ENCODE results near the gene PITPNC1. TPM values are rescaled to one million over a fixed set of nuclear protein-coding genes. Genes with fewer than 3 reads are reported as not detected.

Gene PITPNC1
- total RNA-seq, 1 experiment from 2014 or later, result 34.5 TPM

DNA sequence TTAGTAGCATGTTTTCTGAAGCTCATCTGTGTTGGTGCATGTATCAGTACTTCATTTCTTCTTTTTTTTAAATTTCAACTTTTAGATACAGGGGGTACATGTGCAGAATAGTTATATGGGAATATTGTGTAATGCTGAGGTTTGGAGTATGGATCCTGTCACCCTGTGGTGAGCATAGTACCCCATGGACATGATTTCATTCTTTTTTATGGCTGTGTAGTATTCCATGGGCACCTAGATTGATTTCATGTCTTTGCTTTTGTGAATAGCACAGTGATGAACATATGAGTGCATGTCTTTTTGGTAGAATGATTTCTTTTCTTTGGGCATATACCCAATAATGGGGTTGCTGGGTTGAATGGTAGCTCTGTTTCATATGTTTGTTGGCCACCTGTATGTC lies 285.6 kb downstream of the PITPNC1 start:
- no peak for DNase-seq (ENCODE audit: extremely low read depth, low read depth)

- DNase-seq (ENCODE audit: extremely low read depth, low read depth), result no peak
Observed at GRCh38 chr17:67663457-67663856, 286.4 kb downstream of the PITPNC1 start.

DNA sequence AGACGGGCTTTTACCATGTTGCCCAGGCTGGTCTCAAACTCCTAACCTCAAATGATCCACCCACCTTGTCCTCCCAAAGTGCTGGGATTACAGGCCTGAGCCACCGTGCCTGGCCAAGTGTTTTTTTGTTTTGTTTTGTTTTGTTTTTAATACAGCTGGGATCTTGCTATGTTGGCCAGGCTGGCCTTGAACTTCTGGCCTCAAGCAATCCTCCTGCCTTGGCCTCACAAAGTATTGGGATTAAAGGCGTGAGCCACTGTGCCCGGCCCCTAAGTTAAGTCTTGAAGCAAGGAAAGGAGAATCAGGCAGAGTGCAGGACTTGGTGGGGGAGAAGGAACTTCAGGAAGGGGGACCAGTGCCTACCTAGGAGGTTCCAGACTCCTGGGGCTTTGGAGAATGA lies 288.9 kb downstream of the PITPNC1 start:
- DNase-seq (ENCODE audit: extremely low read depth, low read depth), result no peak

DNA sequence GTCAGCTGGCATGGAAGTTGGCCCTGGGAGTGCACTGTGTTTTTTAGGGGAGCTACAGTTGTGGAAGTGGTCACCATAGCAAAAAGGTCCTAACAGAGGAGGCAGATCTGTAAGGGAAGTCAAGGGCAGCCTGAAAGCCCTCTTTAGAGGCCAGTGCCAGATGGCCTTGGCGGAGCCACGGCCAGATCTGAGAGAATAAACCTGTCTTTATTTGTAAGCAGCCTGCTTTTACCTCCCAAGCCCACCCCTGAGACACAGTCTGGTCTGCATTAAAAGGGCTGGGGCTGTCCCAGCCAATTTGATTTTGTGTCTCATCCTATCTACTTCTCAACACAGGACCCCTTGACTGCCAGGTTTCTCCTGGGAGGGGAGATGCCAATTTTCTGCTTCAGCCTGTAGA lies 289.6 kb downstream of the PITPNC1 start:
- no peak for DNase-seq (ENCODE audit: extremely low read depth, low read depth)

DNA sequence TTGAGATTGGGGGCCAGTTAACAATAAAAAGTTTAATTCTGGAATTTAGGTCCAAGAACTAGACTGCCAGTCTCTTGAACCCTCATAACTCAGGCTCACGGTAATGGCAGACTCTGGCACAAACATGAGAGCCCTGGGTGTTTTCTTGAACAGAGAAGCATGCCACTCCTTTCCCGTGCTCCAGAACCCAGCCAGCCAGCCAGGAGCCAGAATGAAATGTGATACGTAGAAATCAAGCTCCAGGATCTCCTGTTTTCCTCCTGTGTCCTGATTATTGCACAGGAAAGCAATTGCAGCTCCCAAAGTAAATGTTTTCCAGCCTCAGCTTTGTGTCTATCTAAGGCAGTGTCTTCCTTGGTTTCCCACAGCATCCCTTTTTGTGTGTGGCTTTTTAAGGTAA lies 294.4 kb downstream of the PITPNC1 start:
- no peak for DNase-seq (ENCODE audit: extremely low read depth, low read depth)

DNA sequence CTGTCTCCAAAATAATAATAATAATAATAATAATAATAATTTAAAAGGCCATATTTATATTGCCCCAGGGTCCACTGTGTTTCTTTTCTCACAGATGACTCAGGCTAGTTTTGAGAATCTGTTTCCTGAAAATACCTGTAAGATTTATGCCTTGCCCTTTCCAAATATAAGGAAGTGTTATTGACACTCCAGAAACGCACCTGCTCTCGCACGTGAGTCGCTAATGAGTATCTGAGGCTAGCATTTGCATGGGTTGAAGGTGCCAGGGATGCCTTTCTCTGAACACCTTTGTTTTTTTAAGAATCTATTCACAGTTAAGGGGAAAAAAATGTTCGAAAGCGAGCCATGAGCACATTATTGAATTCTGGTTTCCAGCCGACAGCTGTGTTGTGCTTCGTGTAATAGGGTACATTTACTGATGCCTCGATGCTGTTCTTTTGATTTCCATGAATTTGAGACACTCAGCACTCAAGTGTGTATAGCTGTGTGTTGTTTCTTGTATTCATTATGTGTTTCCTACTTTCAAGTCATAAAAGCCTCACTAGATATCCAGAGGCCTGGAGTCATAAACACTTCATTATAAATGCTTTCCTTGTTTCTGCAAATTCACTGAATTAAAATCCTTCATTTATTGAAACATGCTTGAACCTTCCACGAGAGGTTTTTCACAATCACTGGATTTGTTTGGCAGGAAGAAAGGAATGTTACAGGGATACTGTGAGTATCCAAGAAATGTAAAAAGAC lies 295.7 kb downstream of the PITPNC1 start:
- DNase-seq (ENCODE audit: extremely low read depth, low read depth), result no peak

GRCh38 chr17:67675481-67675880 lies 298.4 kb downstream of the PITPNC1 start:
- DNase-seq (ENCODE audit: extremely low read depth, low read depth), result no peak

GRCh38 chr17:67676305-67676704 lies 299.2 kb downstream of the PITPNC1 start:
- DNase-seq (ENCODE audit: extremely low read depth, low read depth), result no peak

GRCh38 chr17:67678414-67678813 lies 301.3 kb downstream of the PITPNC1 start:
- DNase-seq (ENCODE audit: extremely low read depth, low read depth), result no peak

DNA sequence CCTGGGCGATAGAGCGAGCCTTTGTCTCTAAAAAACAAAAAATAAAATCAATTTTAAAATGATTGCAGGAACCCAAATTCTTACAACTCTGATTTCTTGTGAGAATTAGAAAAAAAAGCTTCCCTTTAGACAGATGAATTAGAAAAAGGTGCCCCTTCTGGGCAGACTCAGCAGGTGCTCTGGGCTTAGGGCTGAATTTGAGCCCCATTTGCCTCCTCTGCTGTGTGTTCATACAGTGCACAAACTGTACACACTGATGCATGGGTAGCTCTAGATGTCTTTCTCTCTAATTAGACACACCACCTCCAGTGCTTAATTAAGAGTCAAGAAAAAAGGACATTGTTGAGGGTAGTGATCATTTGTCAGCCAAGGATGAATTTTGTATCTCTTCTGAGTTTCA lies 302.1 kb downstream of the PITPNC1 start:
- no peak for DNase-seq (ENCODE audit: extremely low read depth, low read depth)

GRCh38 chr17:67679721-67680120 lies 302.6 kb downstream of the PITPNC1 start:
- no peak for DNase-seq (ENCODE audit: extremely low read depth, low read depth)

DNA sequence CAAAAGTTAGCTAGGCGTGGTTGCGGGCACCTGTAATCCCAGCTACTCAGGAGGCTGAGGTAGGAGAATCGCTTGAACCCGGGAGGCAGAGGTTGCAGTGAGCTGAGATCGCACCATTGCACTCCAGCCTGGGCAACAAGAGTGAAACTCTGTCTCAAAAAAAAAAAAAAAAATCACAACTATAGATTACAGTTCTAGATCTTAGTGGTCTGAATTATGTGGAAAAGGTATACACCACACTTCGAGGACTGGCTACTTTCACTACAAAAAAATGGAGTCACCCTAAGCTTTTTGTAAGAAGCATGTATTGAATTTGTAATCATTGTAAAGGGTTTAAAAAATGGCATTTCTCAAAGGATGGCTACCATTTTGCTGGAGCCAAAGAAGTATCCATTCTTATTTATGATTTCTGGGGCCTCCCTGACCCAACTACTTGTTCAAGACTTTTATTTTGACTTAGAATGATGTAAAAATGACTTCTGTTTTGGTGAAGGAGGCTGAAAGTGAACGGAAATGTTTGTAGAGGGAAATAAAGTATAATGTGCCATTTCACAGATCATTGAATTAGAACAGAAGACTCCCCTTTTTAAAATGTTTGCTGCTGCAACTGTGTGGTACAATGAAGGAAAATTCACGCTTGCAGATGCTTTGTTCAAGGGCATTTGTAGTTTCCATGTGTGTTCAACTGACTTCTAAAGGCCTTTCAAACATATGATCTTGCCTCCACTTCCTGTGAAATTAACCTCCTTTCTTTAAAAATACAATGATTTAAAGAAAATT lies 303.6 kb downstream of the PITPNC1 start:
- DNase-seq (ENCODE audit: extremely low read depth, low read depth), result no peak

GRCh38 chr17:67682196-67682595 lies 305.1 kb downstream of the PITPNC1 start:
- no peak for DNase-seq (ENCODE audit: extremely low read depth, low read depth)

DNA sequence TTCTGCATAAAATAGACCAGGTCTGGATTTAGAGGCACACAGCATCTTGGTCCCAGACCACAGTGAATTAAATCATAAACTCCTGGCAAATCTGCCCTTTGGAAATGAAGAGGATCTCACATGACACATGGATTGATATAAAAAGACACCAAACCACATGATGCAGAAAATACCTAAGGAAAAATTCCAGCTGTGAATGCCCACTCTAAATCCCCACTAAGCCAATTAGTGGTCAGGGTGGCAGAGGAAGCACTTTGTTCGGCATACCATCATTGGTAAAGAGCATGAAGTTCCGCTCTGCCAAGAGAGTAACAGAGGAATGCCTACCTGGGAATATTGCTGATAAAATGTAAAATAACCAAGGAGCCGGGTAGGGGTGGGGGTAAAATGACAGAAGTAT lies 308.3 kb downstream of the PITPNC1 start:
- no peak for DNase-seq (ENCODE audit: extremely low read depth, low read depth)

- no peak for DNase-seq (ENCODE audit: extremely low read depth, low read depth)
Observed at GRCh38 chr17:67686241-67686640, 309.2 kb downstream of the PITPNC1 start.

DNA sequence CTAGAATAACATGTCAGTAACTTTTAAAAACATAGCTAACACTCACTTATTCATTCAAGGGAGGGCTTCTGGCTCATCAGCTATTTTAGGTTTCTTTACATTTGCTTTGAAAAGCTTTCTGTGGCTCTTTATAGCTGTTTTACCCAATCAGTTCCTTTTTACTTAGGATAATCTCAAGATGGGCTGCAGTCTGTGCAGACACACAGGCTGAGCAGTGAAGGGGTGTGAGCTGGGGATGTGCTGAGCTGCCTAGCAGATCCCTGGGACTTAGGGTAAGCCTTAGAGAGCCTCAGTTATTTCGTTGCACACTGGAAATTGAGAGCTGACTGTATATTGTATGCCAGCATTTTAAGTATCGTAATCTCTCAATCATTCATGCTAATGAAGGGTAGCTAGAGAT lies 310.4 kb downstream of the PITPNC1 start:
- no peak for DNase-seq (ENCODE audit: extremely low read depth, low read depth)

DNA sequence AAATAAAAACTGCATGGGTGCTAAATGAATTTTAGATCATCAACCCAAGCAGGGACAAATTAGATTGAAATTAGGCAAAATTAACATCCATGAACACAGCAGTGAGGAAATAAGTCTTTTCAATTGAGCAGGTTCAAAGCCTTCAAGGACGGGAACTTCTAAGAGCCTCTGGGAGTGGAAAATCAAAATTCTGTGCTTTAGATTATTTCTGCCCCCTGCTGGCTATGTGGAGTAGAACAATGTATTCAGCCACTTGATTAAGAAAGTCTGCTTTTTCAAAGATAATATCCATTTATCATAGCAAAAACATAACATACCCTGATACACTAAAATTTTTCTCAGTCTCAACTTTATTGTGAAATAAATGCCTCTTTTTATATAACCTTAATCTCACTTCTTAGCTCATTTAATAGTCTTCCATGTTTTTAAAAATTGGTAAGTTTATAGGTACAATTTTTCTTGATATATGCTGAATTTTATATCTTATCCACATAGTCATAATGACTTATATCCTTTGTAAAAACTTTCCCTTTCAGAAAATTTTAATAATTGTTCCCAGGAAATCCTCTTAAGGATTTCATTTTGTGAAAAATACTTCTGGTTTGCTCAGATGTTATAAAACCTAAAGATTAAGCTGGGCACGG lies 312.6 kb downstream of the PITPNC1 start:
- DNase-seq (ENCODE audit: extremely low read depth, low read depth), result peak; percentile 56

- DNase-seq (ENCODE audit: extremely low read depth, low read depth), result no peak
Observed at GRCh38 chr17:67693811-67694210, 316.7 kb downstream of the PITPNC1 start.

DNA sequence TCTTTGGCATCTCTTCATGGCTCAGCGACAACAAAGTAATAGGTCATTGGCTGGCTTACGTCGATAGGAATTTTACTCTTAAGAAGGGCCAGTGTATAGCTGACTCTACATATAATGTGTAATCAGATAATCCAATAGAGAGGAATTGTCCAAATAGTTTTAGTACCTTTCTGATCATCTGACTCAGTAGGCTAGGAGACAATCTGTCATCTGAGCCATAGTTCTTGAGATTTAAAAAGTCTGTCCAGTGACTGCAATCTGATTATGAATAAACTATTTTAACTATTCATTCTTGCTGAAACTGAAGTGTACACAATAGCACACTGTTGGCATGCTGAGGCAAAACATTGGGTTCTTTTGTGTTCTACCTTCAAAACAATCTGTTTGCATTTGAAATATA lies 319.3 kb downstream of the PITPNC1 start:
- DNase-seq (ENCODE audit: extremely low read depth, low read depth), result no peak

- DNase-seq (ENCODE audit: extremely low read depth, low read depth), result no peak
Observed at GRCh38 chr17:67696853-67697498, 319.9 kb downstream of the PITPNC1 start.

GRCh38 chr17:67700037-67700724 lies 323.1 kb downstream of the PITPNC1 start:
- DNase-seq (ENCODE audit: extremely low read depth, low read depth), result no peak
